AG04449 (cell line): ENCODE measurements around the gene RPLP2.
A peak's percentile ranks its signal among the peaks of the same experiment; 100 is the strongest.

Source experiments
- CTCF ChIA-PET: fragments of 350-600 bp; formaldehyde crosslinking; extraction: SDS; loops from one replicate; lab custom pipeline; 2021; ENCODE audit warnings: antibody characterized with exemption; lab: Yijun Ruan, JAX
- POLR2A ChIA-PET: fragments of 400-600, 350-600 bp; formaldehyde crosslinking; extraction: SDS; loops from one replicate; lab custom pipeline; 2020; ENCODE audit warnings: antibody characterized with exemption, inconsistent platforms; lab: Yijun Ruan, JAX
- DNase-seq: peaks from one replicate; pipeline ENCODE4 v3.0.0-alpha.2; 2010; ENCODE audit warnings: low read depth, low spot score
- H3K4me3 ChIP-seq: 2 replicates; pipeline ENCODE4 v1.5.1; 2011; ENCODE audit warnings: low read depth, mild to moderate bottlenecking, control low read depth, low read length
- TF ChIP-seq, protein P1 (sequence below): IDR thresholded peaks from one replicate; pipeline ENCODE4 v1.5.1; 2011; ENCODE audit warnings: mild to moderate bottlenecking, moderate library complexity, low read length, control low read depth, inconsistent platforms; ENCODE audit not compliant: insufficient read depth; ENCODE audit errors: missing control alignments

Gene RPLP2

GRCh38 chr11:808427-809286 lies 1.1 kb upstream of the RPLP2 start:
- CTCF ChIA-PET, result interaction anchor here (1.1 kb wide), 1 partner anchor 10 kb away, joined by 3 read pairs; no protein-coding TSS in a partner anchor
- POLR2A ChIA-PET, result interaction anchor here (0.8 to 1.8 kb wide), 9 partner anchors 10 to 263 kb away, joined by 3 to 35 read pairs (median 4); partner anchors contain the start of genes CD151, PNPLA2 and TSPAN4
- H3K4me3 ChIP-seq, result peak overlapping the region; percentile 89
- TF ChIP-seq, protein P1, sequence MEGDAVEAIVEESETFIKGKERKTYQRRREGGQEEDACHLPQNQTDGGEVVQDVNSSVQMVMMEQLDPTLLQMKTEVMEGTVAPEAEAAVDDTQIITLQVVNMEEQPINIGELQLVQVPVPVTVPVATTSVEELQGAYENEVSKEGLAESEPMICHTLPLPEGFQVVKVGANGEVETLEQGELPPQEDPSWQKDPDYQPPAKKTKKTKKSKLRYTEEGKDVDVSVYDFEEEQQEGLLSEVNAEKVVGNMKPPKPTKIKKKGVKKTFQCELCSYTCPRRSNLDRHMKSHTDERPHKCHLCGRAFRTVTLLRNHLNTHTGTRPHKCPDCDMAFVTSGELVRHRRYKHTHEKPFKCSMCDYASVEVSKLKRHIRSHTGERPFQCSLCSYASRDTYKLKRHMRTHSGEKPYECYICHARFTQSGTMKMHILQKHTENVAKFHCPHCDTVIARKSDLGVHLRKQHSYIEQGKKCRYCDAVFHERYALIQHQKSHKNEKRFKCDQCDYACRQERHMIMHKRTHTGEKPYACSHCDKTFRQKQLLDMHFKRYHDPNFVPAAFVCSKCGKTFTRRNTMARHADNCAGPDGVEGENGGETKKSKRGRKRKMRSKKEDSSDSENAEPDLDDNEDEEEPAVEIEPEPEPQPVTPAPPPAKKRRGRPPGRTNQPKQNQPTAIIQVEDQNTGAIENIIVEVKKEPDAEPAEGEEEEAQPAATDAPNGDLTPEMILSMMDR, result no peak
- no peak for DNase-seq

DNA sequence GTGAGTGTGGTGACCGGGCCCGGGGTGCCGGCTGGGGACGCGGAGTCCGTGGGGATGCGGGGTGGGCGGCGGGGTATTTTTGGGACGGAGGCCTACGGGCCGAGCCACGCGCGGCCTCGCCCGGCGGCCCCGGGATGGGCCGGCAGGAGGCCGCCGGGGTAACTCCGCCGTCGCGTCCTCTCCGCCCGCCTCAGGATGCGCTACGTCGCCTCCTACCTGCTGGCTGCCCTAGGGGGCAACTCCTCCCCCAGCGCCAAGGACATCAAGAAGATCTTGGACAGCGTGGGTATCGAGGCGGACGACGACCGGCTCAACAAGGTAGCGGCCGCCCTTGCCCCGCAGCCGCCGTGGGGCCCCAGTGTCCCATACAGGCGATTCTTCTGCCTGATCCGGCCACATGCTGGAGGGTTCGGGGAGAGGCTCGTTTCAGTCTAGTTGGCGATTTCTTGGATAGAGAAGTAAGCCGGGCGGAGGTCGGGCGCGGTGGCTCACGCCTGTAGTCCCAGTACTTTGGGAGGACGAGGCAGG lies 337 bp downstream of the RPLP2 start:
- ChIA-PET POLR2A (interaction anchor here (0.7 to 1.9 kb wide), 9 partner anchors 9 to 264 kb away, joined by 3 to 35 read pairs (median 4); partner anchors contain the start of genes PNPLA2 and TSPAN4), CTCF (no interaction called here)
- no peak for DNase-seq
- TF ChIP-seq, protein P1, result no peak
- H3K4me3 ChIP-seq, result peak overlapping the region; percentile 89

DNA sequence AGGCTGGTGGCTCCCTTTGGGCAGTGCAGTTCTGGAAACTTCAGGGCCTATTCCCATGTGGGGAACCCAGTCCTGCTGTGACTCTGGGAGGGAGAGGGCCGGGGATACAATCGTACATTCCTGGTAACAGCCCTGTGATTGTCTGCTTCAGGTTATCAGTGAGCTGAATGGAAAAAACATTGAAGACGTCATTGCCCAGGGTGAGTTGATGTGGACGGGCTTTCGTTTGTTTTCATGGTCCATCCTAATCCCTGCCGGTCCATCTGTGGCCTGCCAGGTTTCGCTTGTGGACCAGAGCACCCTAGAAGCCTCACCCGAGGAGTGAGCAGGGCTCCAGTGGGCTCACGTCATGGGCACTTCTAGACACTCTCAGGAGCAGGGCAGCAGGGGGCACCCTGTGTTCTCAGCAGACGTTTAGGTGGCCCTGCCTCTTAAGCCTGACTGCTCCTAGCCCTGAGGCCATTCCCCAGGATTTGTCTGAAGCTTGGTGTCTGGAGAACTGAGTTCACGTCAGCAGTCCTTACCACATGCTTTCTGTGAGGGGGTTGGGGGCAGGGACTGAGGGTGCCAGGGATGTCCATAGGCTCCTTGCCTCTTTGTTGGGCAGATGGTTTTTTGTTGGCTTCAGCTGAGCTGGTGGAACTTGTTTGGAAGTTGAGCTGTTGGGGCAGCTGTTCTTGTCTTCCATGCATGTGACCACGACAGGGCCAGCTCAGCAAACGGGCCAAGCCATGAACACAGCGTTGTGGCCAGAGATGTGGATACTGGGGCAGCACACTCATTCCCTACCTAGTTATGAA lies 1.9 kb downstream of the RPLP2 start:
- peak overlapping the region; percentile 89 for H3K4me3 ChIP-seq
- POLR2A ChIA-PET, result interaction anchor here (0.6 to 1.9 kb wide), 3 partner anchors 8 to 108 kb away, joined by 3 to 10 read pairs (median 4); partner anchors contain the start of gene PNPLA2
- TF ChIP-seq, protein P1, result no peak
- DNase-seq, result no peak
- CTCF ChIA-PET, result interaction anchor here (0.7 to 0.9 kb wide), 2 partner anchors 14 to 27 kb away, joined by 3 read pairs; no protein-coding TSS in a partner anchor

- no peak overlapping the region for H3K4me3 ChIP-seq
- ChIA-PET POLR2A (interaction anchor here (1.1 kb wide), 1 partner anchor 18 kb away, joined by 3 read pairs; no protein-coding TSS in a partner anchor), CTCF (interaction anchor here (0.9 kb wide), 1 partner anchor 15 kb away, joined by 3 read pairs; no protein-coding TSS in a partner anchor)
- TF ChIP-seq, protein P1, result no peak
- DNase-seq, result no peak
These were observed 2.6 kb downstream of the RPLP2 start for GRCh38 chr11:812390-812789.

DNA sequence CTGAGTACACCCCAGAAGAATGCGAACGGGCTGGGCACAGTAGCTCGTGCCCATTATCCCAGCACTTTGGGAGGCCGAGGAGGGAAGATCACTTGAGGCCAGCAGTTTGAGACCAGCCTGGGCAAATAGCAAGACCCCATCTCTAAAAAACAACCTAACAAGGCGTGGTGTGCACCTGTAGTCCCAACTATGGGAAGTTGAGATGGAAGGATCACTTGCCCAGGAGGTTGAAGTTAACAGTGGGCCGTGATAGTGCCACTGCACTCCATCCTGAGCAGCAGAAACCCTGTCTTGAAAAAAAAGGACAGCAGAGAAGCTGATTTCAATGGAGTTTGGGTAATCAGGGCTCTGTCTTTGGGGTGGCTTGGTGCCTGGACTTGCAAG lies 3.3 kb downstream of the RPLP2 start:
- TF ChIP-seq, protein P1, result no peak
- DNase-seq, result no peak
- ChIA-PET CTCF (no interaction called here), POLR2A (no interaction called here)
- H3K4me3 ChIP-seq, result no peak overlapping the region
